Suprapubic skin (tissue), 4 donors: ENCODE results near the gene PCSK5. TPM values are rescaled to one million over a fixed set of nuclear protein-coding genes. Genes with fewer than 3 reads are reported as not detected.

Experiments used
- DNase-seq, 2 donors: peaks; one replicate each; pipeline ENCODE4 v3.0.0-alpha.2; 2019; ENCODE audit warnings: low spot score in 2 of 2
- H3K27ac ChIP-seq: fragments of 200-600 bp; sonication (generic); one replicate; pipeline ENCODE4 v1.5.1; 2019
- H3K27me3 ChIP-seq: fragments of 200-600 bp; sonication (generic); one replicate; pipeline ENCODE4 v1.5.1; 2019
- H3K36me3 ChIP-seq: fragments of 200-600 bp; sonication (generic); one replicate; pipeline ENCODE4 v1.5.1; 2019
- H3K4me1 ChIP-seq: fragments of 200-600 bp; sonication (generic); one replicate; pipeline ENCODE4 v1.5.1; 2019
- H3K4me3 ChIP-seq: fragments of 200-600 bp; sonication (generic); one replicate; pipeline ENCODE4 v1.5.1; 2019; ENCODE audit warnings: mild to moderate bottlenecking
- H3K9me3 ChIP-seq: fragments of 200-600 bp; sonication (generic); one replicate; pipeline ENCODE4 v1.5.1; 2019
- CTCF ChIP-seq, 2 donors: fragments of 200-600 bp in 1 of 2; fragments of 450-650 bp in 1 of 2; sonication (generic) in 1 of 2; IDR thresholded peaks; one replicate each; pipeline ENCODE4 v1.5.1; 2016 to 2019; ENCODE audit warnings: antibody characterized with exemption in 2 of 2, mild to moderate bottlenecking in 1 of 2, moderate library complexity in 1 of 2
- EP300 ChIP-seq: sonication (generic); formaldehyde crosslinking; IDR thresholded peaks from one replicate; pipeline ENCODE4 v1.6.1; 2017; ENCODE audit warnings: antibody characterized with exemption
- POLR2A ChIP-seq, 2 donors: fragments of 450-650 bp; IDR thresholded peaks; one replicate each; pipeline ENCODE4 v1.6.1; 2017; ENCODE audit warnings: antibody characterized with exemption in 2 of 2, mild to moderate bottlenecking in 2 of 2, moderate library complexity in 2 of 2
- POLR2AphosphoS5 ChIP-seq, 3 donors: sonication (generic); formaldehyde crosslinking; IDR thresholded peaks; one replicate each; pipeline ENCODE4 v1.6.1; 2017; ENCODE audit warnings: antibody characterized with exemption in 3 of 3
- WGBS: methylation state at CpG from one replicate; pipeline ENCODE4 v1.1.5; 2018; 5-methylcytosine and 5-hydroxymethylcytosine counted together
- total RNA-seq, 4 donors: library from RNA; depleted of rRNA; stranded (reverse); fragments of >200 nt; gene quantifications; one replicate each; pipeline ENCODE4 v1.1.0, GENCODE V29; 2016

The PCSK5 gene
- total RNA-seq, 4 donors from 2014 or later, result 5.2 to 10.8 (median 7.3) TPM

- Histone ChIP-seq H3K27me3 (no peaks in the 10 kb centered on the region), H3K9me3 (no peaks in the 10 kb centered on the region), H3K4me1 (peaks cover 21% of the 10 kb centered on the region), H3K36me3 (no peaks in the 10 kb centered on the region), H3K27ac (no peak overlapping the region), H3K4me3 (no peak overlapping the region)
- TF ChIP-seq POLR2AphosphoS5 (IDR thresholded peaks at IDR 0.05) (no peak), EP300 (no peak)
- DNase-seq, result no peak
- WGBS, result 93% methylated on average over 3 of the region's 3 CpGs
These were observed 480.0 kb downstream of the PCSK5 start for GRCh38 chr9:76370396-76371023.

GRCh38 chr9:76371901-76372300 lies 481.4 kb downstream of the PCSK5 start:
- H3K27me3 ChIP-seq, result no peaks in the 10 kb centered on the region
- no peak for DNase-seq
- no peak overlapping the region for H3K4me3 ChIP-seq
- no peak overlapping the region for H3K27ac ChIP-seq
- H3K36me3 ChIP-seq, result no peaks in the 10 kb centered on the region
- H3K9me3 ChIP-seq, result no peaks in the 10 kb centered on the region
- 65% methylated on average over 1 of the region's 1 CpG for WGBS
- TF ChIP-seq POLR2A (IDR thresholded peaks at IDR 0.05) (no peak), CTCF (IDR thresholded peaks at IDR 0.05) (no peak), POLR2AphosphoS5 (IDR thresholded peaks at IDR 0.05) (no peak), EP300 (no peak)
- H3K4me1 ChIP-seq, result peaks cover 21% of the 10 kb centered on the region

GRCh38 chr9:76372336-76372735 lies 481.9 kb downstream of the PCSK5 start:
- H3K4me1 ChIP-seq, result peaks cover 21% of the 10 kb centered on the region
- H3K9me3 ChIP-seq, result no peaks in the 10 kb centered on the region
- H3K36me3 ChIP-seq, result no peaks in the 10 kb centered on the region
- DNase-seq, result no peak
- H3K27me3 ChIP-seq, result no peaks in the 10 kb centered on the region
- no peak for TF ChIP-seq EP300
- TF ChIP-seq POLR2A (IDR thresholded peaks at IDR 0.05), result no peak
- no peak for TF ChIP-seq POLR2AphosphoS5 (IDR thresholded peaks at IDR 0.05)
- TF ChIP-seq CTCF (IDR thresholded peaks at IDR 0.05), result no peak
- H3K27ac ChIP-seq, result no peak overlapping the region
- no peak overlapping the region for H3K4me3 ChIP-seq

GRCh38 chr9:76373173-76373783 lies 482.8 kb downstream of the PCSK5 start:
- H3K27ac ChIP-seq, result no peak overlapping the region
- no peaks in the 10 kb centered on the region for H3K9me3 ChIP-seq
- H3K4me3 ChIP-seq, result no peak overlapping the region
- DNase-seq, result no peak
- TF ChIP-seq CTCF (IDR thresholded peaks at IDR 0.05) (no peak), POLR2A (IDR thresholded peaks at IDR 0.05) (no peak)
- H3K4me1 ChIP-seq, result peaks cover 21% of the 10 kb centered on the region
- no peaks in the 10 kb centered on the region for H3K36me3 ChIP-seq
- H3K27me3 ChIP-seq, result no peaks in the 10 kb centered on the region
- 43% methylated on average over 4 of the region's 4 CpGs for WGBS

GRCh38 chr9:76373784-76374474 lies 483.5 kb downstream of the PCSK5 start:
- no peak overlapping the region for H3K27ac ChIP-seq
- no peaks in the 10 kb centered on the region for H3K27me3 ChIP-seq
- DNase-seq, result no peak
- no peaks in the 10 kb centered on the region for H3K9me3 ChIP-seq
- no peaks in the 10 kb centered on the region for H3K36me3 ChIP-seq
- H3K4me1 ChIP-seq, result peaks cover 21% of the 10 kb centered on the region
- WGBS, result 73% methylated on average over 6 of the region's 6 CpGs
- TF ChIP-seq CTCF (IDR thresholded peaks at IDR 0.05) (no peak), POLR2AphosphoS5 (IDR thresholded peaks at IDR 0.05) (no peak), EP300 (no peak), POLR2A (IDR thresholded peaks at IDR 0.05) (no peak)
- no peak overlapping the region for H3K4me3 ChIP-seq
